IMR-90 (cell line): Measurements from ENCODE around the gene TOM1. TPM values are rescaled to one million over a fixed set of nuclear protein-coding genes. Genes with fewer than 3 reads are reported as not detected.

ENCODE experiments used
- ATAC-seq: fragments of 200-7000 bp; cut with Tn5 transposase; 2 replicates; pipeline ENCODE4 v1.9.1; 2020; ENCODE audit warnings: low read depth, mild to moderate bottlenecking, moderate library complexity
- BruUV-seq: library from RNA; stranded (reverse); fragments of 400-500 nt; replicated peaks from 2 replicates; lab custom pipeline; 2021; lab: Mats Ljungman, UMichigan
- CTCF ChIA-PET: fragments of 300-600 bp; formaldehyde crosslinking; extraction: SDS; loops from one replicate; lab custom pipeline; 2021; ENCODE audit warnings: antibody characterized with exemption; lab: Yijun Ruan, JAX
- POLR2A ChIA-PET: fragments of 300-600 bp; sonication (Branson Sonifier 250); formaldehyde crosslinking; loops from one replicate; lab custom pipeline; 2022; ENCODE audit warnings: antibody characterized with exemption; ENCODE audit not compliant: unreplicated experiment; lab: Charles Lee
- DNase-seq: peaks from one replicate; pipeline ENCODE4 v3.0.0; 2013
- H2AFZ ChIP-seq: replicated peaks from 2 replicates; pipeline ENCODE3; 2013; ENCODE audit warnings: low read length, mild to moderate bottlenecking; ENCODE audit not compliant: poor library complexity
- H2AK5ac ChIP-seq: 2 replicates; pipeline ENCODE4 v1.6.1; 2013; ENCODE audit warnings: low read depth, low read length, inconsistent platforms
- H2AK9ac ChIP-seq: replicated peaks from 2 replicates; pipeline ENCODE3; 2013; ENCODE audit warnings: mild to moderate bottlenecking, low read depth, low read length, moderate library complexity; ENCODE audit not compliant: poor library complexity
- H2BK120ac ChIP-seq: 2 replicates; pipeline ENCODE4 v1.6.1; 2013; ENCODE audit warnings: low read depth, low read length, inconsistent platforms
- H2BK15ac ChIP-seq: 3 replicates; pipeline ENCODE4 v1.6.1; 2013; ENCODE audit warnings: low read depth, low read length, inconsistent platforms
- H2BK20ac ChIP-seq: 2 replicates; pipeline ENCODE4 v1.6.1; 2013; ENCODE audit warnings: low read depth, mild to moderate bottlenecking, inconsistent platforms, low read length, moderate library complexity
- H2BK5ac ChIP-seq: 2 replicates; pipeline ENCODE4 v1.6.1; 2013; ENCODE audit warnings: mild to moderate bottlenecking, low read depth, low read length, inconsistent platforms; ENCODE audit not compliant: poor library complexity, severe bottlenecking
- H3K14ac ChIP-seq: replicated peaks from 2 replicates; pipeline ENCODE4 v1.6.1; 2013; ENCODE audit warnings: low read depth, low read length, inconsistent platforms
- H3K18ac ChIP-seq: 2 replicates; pipeline ENCODE4 v1.6.1; 2013; ENCODE audit warnings: low read depth, low read length, control low read depth
- H3K23ac ChIP-seq: 2 replicates; pipeline ENCODE4 v1.6.1; 2013; ENCODE audit warnings: low read depth, low read length, inconsistent platforms
- H3K27ac ChIP-seq: 2 replicates; pipeline ENCODE4 v1.5.1; 2013; ENCODE audit warnings: mild to moderate bottlenecking, control low read depth, low read length; ENCODE audit not compliant: insufficient read depth
- H3K27me3 ChIP-seq: 2 replicates; pipeline ENCODE4 v1.6.1; 2013; ENCODE audit warnings: low read length; ENCODE audit not compliant: control insufficient read depth, insufficient read depth
- H3K36me3 ChIP-seq: 2 replicates; pipeline ENCODE4 v1.6.1; 2013; ENCODE audit warnings: low read length, mixed read lengths; ENCODE audit not compliant: control insufficient read depth, insufficient read depth
- H3K4ac ChIP-seq: 2 replicates; pipeline ENCODE4 v1.6.1; 2013; ENCODE audit warnings: low read depth, low read length, inconsistent platforms
- H3K4me1 ChIP-seq: 2 replicates; pipeline ENCODE4 v1.6.1; 2013; ENCODE audit warnings: low read length, mixed read lengths; ENCODE audit not compliant: control insufficient read depth, insufficient read depth
- H3K4me2 ChIP-seq: 2 replicates; pipeline ENCODE4 v1.6.1; 2013; ENCODE audit warnings: low read depth, mild to moderate bottlenecking, control low read depth, low read length, moderate library complexity
- H3K4me3 ChIP-seq: 2 replicates; pipeline ENCODE4 v1.5.1; 2013; ENCODE audit warnings: low read depth, mild to moderate bottlenecking, control low read depth, low read length, moderate library complexity; ENCODE audit not compliant: insufficient read depth
- H3K56ac ChIP-seq: 2 replicates; pipeline ENCODE4 v1.6.1; 2013; ENCODE audit warnings: low read length, inconsistent platforms; ENCODE audit not compliant: insufficient read depth; ENCODE audit errors: extremely low read depth
- H3K79me1 ChIP-seq, 2 experiments: 2 replicates each; pipeline ENCODE4 v1.6.1; 2013; ENCODE audit warnings: low read length in 2 of 2, inconsistent platforms in 1 of 2, low read depth in 1 of 2
- H3K9ac ChIP-seq: 2 replicates; pipeline ENCODE4 v1.6.1; 2013; ENCODE audit warnings: low read depth, low read length, control low read depth
- H3K9me1 ChIP-seq: 2 replicates; pipeline ENCODE4 v1.6.1; 2013; ENCODE audit warnings: low read length, inconsistent platforms; ENCODE audit not compliant: insufficient read depth
- H3K9me3 ChIP-seq: 2 replicates; pipeline ENCODE4 v1.6.1; 2013; ENCODE audit warnings: low read length; ENCODE audit not compliant: control insufficient read depth, insufficient read depth
- H4K20me1 ChIP-seq: 2 replicates; pipeline ENCODE4 v1.6.1; 2013; ENCODE audit warnings: low read length, inconsistent platforms; ENCODE audit not compliant: insufficient read depth
- H4K5ac ChIP-seq: 2 replicates; pipeline ENCODE4 v1.6.1; 2013; ENCODE audit warnings: mild to moderate bottlenecking, low read depth, low read length, control low read depth
- H4K8ac ChIP-seq, 2 experiments: 2 replicates each; pipeline ENCODE4 v1.6.1; 2013; ENCODE audit warnings: low read depth in 2 of 2, low read length in 2 of 2, control low read depth in 1 of 2, inconsistent platforms in 1 of 2
- H4K91ac ChIP-seq: 2 replicates; pipeline ENCODE4 v1.6.1; 2013; ENCODE audit warnings: low read depth, low read length, inconsistent platforms; ENCODE audit not compliant: insufficient read depth
- MAFK ChIP-seq: IDR thresholded peaks from 2 replicates; pipeline ENCODE4 v1.6.1; 2012; ENCODE audit warnings: low read depth, low read length, improper control_type of control experiment
- MAZ ChIP-seq: IDR thresholded peaks from 2 replicates; pipeline ENCODE4 v1.6.1; 2012; ENCODE audit warnings: low read depth, mild to moderate bottlenecking, low read length, improper control_type of control experiment, moderate library complexity, borderline replicate concordance
- RAD21 ChIP-seq: IDR thresholded peaks from 2 replicates; pipeline ENCODE4 v1.6.1; 2012; ENCODE audit warnings: low read length, improper control_type of control experiment
- RCOR1 ChIP-seq: IDR thresholded peaks from 2 replicates; pipeline ENCODE4 v1.6.1; 2012; ENCODE audit warnings: mild to moderate bottlenecking, low read length, improper control_type of control experiment; ENCODE audit not compliant: insufficient replicate concordance
- SMC3 ChIP-seq: fragments of 150-350 bp; IDR thresholded peaks from 2 replicates; pipeline ENCODE4 v1.6.1; 2016; ENCODE audit warnings: low read depth, mild to moderate bottlenecking, antibody characterized with exemption, low read length, moderate library complexity
- WGBS, 2 experiments: methylation state at CpG; one replicate each; pipeline versions ENCODE4 v1.1.5 to v1.1.7; 2013; ENCODE audit warnings: missing lambda C conversion rate in 2 of 2; ENCODE audit not compliant: insufficient read length in 1 of 2; ENCODE audit errors: extremely low coverage in 2 of 2; 5-methylcytosine and 5-hydroxymethylcytosine counted together
- dilution Hi-C: fragments of 300-500 bp; cut with HindIII; formaldehyde crosslinking; loops from one replicate; pipeline ENCODE4 v1.14.3; 2018; ENCODE audit warnings: low sequenced_read_pairs; ENCODE audit not compliant: unreplicated experiment
- in situ Hi-C: fragments of 300-500 bp; cut with MboI; formaldehyde crosslinking; loops from 3 replicates; pipeline ENCODE4 v1.14.3; 2019; ENCODE audit warnings: low sequenced_read_pairs, inconsistent platforms, mixed read lengths
- intact Hi-C: fragments of 100-400 bp; cut with micrococcal nuclease; formaldehyde crosslinking; loops from 2 replicates; pipeline ENCODE4 v1.10.0; 2022
- polyA plus RNA-seq, 3 experiments: library from polyadenylated mRNA; depleted of rRNA; stranded (reverse); fragments of >200 nt; gene quantifications; 2 replicates each; pipeline ENCODE4 v1.2.3, GENCODE V29; 2012; ENCODE audit warnings: low replicate concordance in 1 of 3
- total RNA-seq: library from RNA; depleted of rRNA; stranded (reverse); fragments of >200 nt; gene quantifications from 2 replicates; pipeline ENCODE4 v1.2.3, GENCODE V29; 2012
- TF ChIP-seq, protein P1 (sequence below): fragments of 150-350 bp; IDR thresholded peaks from 2 replicates; pipeline ENCODE4 v1.6.1; 2017; ENCODE audit warnings: mild to moderate bottlenecking, antibody characterized with exemption, low read length, low read depth
- TF ChIP-seq, protein P2 (sequence below): conservative IDR thresholded peaks from 2 replicates; pipeline ENCODE4 v1.5.1; 2012; ENCODE audit warnings: mild to moderate bottlenecking, low read depth, low read length, improper control_type of control experiment

TOM1 gene
- total and polyA plus RNA-seq, 2 of the 4 experiments (the other 2 are of a cell fraction), result 38.0 to 46.4 TPM

DNA sequence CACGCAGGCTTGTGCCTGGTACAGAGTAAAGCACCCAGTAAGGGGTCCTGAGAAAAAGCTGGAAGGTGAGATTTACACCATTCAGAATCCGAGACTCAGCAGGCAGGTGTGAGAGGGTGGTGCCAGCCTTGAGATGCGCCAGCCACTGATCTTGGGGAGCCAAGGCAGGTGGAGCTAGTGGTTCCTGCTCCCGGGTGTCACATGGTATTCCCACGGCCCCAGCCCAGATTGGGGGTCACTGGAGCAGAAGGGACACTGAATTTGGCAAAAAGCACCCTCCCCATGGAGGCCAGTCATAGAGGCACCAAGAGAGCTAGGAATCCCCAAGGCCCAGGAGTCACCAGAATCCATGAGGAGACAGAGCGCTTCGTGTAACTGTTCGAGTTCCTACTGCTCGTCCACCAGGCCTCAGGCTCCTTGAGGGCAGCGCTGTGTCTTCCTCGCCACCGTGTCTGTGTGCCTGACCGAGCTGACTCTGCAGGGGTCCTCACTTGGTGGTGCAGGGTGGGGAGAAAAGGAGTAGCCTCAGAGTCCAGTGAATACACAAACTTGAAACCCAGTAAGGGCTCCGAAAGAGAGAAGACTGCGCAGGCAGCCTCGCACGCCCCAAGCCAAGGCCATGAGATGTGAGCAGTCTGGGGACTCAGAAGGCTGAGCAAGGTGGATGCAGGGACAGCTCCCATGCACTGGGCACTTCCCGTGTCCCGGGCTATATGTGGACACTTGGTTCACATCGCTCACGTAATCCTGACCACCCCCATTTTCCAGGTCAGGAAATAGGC, 28.2 kb downstream of the TOM1 start:
- Histone ChIP-seq H3K27ac (no peak overlapping the region), H3K4ac (no peak overlapping the region), H3K18ac (no peak overlapping the region), H2AK5ac (no peak overlapping the region; the same call in 1 of the 2 replicates), H3K14ac (no peak overlapping the region), H3K56ac (no peak overlapping the region), H2AFZ (no peak overlapping the region), H4K8ac (no peak overlapping the region), H4K20me1 (no peaks in the 10 kb centered on the region), H3K23ac (no peak overlapping the region), H2BK15ac (no peak overlapping the region), H3K79me1 (no peaks in the 10 kb centered on the region), H3K36me3 (peaks cover 65% of the 10 kb centered on the region), H2BK5ac (no peak overlapping the region), H3K9me1 (peaks cover 10% of the 10 kb centered on the region), H3K9me3 (no peaks in the 10 kb centered on the region), H3K4me3 (no peak overlapping the region), H3K4me2 (no peak overlapping the region), H3K9ac (no peak overlapping the region), H4K91ac (no peak overlapping the region), H3K4me1 (peaks cover 4% of the 10 kb centered on the region), H2AK9ac (peak overlapping the region; percentile 88), H4K5ac (no peak overlapping the region), H3K27me3 (no peaks in the 10 kb centered on the region), H2BK20ac (no peak overlapping the region), H2BK120ac (no peak overlapping the region)
- POLR2A ChIA-PET, result no interaction called here
- CTCF ChIA-PET, result no interaction called here
- in situ Hi-C loops, result no loop called here
- BruUV-seq, result no TSS peak
- intact Hi-C loops, result no loop called here
- 95% methylated on average over 5 of the region's 21 CpGs; no CpG with 5 or more reads in 1 of the 2 experiments for WGBS, 2 experiments
- TF ChIP-seq, protein P1, sequence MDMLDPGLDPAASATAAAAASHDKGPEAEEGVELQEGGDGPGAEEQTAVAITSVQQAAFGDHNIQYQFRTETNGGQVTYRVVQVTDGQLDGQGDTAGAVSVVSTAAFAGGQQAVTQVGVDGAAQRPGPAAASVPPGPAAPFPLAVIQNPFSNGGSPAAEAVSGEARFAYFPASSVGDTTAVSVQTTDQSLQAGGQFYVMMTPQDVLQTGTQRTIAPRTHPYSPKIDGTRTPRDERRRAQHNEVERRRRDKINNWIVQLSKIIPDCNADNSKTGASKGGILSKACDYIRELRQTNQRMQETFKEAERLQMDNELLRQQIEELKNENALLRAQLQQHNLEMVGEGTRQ, result no peak
- no peak for TF ChIP-seq SMC3
- TF ChIP-seq, protein P2, sequence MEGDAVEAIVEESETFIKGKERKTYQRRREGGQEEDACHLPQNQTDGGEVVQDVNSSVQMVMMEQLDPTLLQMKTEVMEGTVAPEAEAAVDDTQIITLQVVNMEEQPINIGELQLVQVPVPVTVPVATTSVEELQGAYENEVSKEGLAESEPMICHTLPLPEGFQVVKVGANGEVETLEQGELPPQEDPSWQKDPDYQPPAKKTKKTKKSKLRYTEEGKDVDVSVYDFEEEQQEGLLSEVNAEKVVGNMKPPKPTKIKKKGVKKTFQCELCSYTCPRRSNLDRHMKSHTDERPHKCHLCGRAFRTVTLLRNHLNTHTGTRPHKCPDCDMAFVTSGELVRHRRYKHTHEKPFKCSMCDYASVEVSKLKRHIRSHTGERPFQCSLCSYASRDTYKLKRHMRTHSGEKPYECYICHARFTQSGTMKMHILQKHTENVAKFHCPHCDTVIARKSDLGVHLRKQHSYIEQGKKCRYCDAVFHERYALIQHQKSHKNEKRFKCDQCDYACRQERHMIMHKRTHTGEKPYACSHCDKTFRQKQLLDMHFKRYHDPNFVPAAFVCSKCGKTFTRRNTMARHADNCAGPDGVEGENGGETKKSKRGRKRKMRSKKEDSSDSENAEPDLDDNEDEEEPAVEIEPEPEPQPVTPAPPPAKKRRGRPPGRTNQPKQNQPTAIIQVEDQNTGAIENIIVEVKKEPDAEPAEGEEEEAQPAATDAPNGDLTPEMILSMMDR, result no peak
- no peak for TF ChIP-seq RAD21
- TF ChIP-seq MAZ, result no peak
- TF ChIP-seq RCOR1, result no peak
- TF ChIP-seq MAFK, result no peak
- no peak for ATAC-seq
- DNase-seq, result no peak
- dilution Hi-C loops, result no loop called here
